A673 (cell line): ENCODE data around the gene MYLK3. TPM values are rescaled to one million over a fixed set of nuclear protein-coding genes. Genes with fewer than 3 reads are reported as not detected.

Experiments
- BruUV-seq: library from RNA; stranded (reverse); fragments of 400-500 nt; replicated peaks from 2 replicates; lab custom pipeline; 2021; lab: Mats Ljungman, UMichigan
- CTCF ChIA-PET: fragments of 300-600 bp; sonication (Branson Sonifier 250); formaldehyde crosslinking; loops from one replicate; lab custom pipeline; 2022; ENCODE audit warnings: antibody characterized with exemption; lab: Charles Lee
- POLR2A ChIA-PET: fragments of 300-600 bp; sonication (Branson Sonifier 250); formaldehyde crosslinking; loops from one replicate; lab custom pipeline; 2022; ENCODE audit warnings: antibody characterized with exemption; ENCODE audit not compliant: low non-redundant PET; lab: Charles Lee
- DNase-seq: peaks from one replicate; pipeline ENCODE4 v3.0.0-alpha.2; 2015; ENCODE audit warnings: low spot score
- H3K27ac ChIP-seq: fragments of 200-600 bp; sonication (generic); 2 replicates; pipeline ENCODE4 v1.5.1; 2016; ENCODE audit warnings: mixed run types, low read depth, mild to moderate bottlenecking, mixed read lengths, antibody characterized with exemption, low read length; ENCODE audit not compliant: poor library complexity, severe bottlenecking
- H3K27me3 ChIP-seq: fragments of 200-600 bp; sonication (generic); replicated peaks from 2 replicates; pipeline ENCODE4 v1.6.1; 2017; ENCODE audit warnings: mixed run types, low read depth, mild to moderate bottlenecking, mixed read lengths, antibody characterized with exemption, low read length; ENCODE audit not compliant: insufficient read depth, poor library complexity
- H3K36me3 ChIP-seq: fragments of 200-600 bp; sonication (generic); 2 replicates; pipeline ENCODE4 v1.6.1; 2016; ENCODE audit warnings: mixed run types, mild to moderate bottlenecking, mixed read lengths, antibody characterized with exemption, low read length; ENCODE audit not compliant: insufficient read depth, poor library complexity, severe bottlenecking
- H3K4me1 ChIP-seq: fragments of 200-600 bp; sonication (generic); 2 replicates; pipeline ENCODE4 v1.6.1; 2017; ENCODE audit warnings: mixed run types, mild to moderate bottlenecking, mixed read lengths, antibody characterized with exemption, low read length; ENCODE audit not compliant: insufficient read depth, poor library complexity, severe bottlenecking
- H3K4me3 ChIP-seq: fragments of 200-600 bp; sonication (generic); 2 replicates; pipeline ENCODE4 v1.5.1; 2016; ENCODE audit warnings: low read depth, mixed run types, mild to moderate bottlenecking, mixed read lengths, low read length; ENCODE audit not compliant: poor library complexity, severe bottlenecking
- H3K9me3 ChIP-seq: fragments of 200-600 bp; sonication (generic); 2 replicates; pipeline ENCODE4 v1.6.1; 2016; ENCODE audit warnings: mixed run types, low read depth, mild to moderate bottlenecking, mixed read lengths, antibody characterized with exemption, low read length; ENCODE audit not compliant: poor library complexity, severe bottlenecking
- EZH2 ChIP-seq: fragments of 200-600 bp; sonication (generic); IDR thresholded peaks from 2 replicates; pipeline ENCODE4 v1.6.1; 2017; ENCODE audit warnings: borderline replicate concordance, low read depth, mild to moderate bottlenecking, mixed read lengths, antibody characterized with exemption, low read length; ENCODE audit not compliant: poor library complexity, severe bottlenecking
- intact Hi-C: fragments of 100-400 bp; cut with micrococcal nuclease; formaldehyde crosslinking; loops from one replicate; pipeline ENCODE4 v1.10.0; 2022; ENCODE audit not compliant: unreplicated experiment
- total RNA-seq: library from RNA; stranded (reverse); gene quantifications from 2 replicates; pipeline ENCODE4 v1.2.3, GENCODE V29; 2021
- TF ChIP-seq, protein P1 (sequence below): fragments of 300-800, 200-600 bp; sonication (generic); conservative IDR thresholded peaks from 2 replicates; pipeline ENCODE4 v1.5.1; 2017; ENCODE audit warnings: low read depth, mild to moderate bottlenecking, antibody characterized with exemption, low read length, moderate library complexity, mixed read lengths

MYLK3 gene
- total RNA-seq, 1 experiment from 2014 or later: 0.77 TPM

DNA sequence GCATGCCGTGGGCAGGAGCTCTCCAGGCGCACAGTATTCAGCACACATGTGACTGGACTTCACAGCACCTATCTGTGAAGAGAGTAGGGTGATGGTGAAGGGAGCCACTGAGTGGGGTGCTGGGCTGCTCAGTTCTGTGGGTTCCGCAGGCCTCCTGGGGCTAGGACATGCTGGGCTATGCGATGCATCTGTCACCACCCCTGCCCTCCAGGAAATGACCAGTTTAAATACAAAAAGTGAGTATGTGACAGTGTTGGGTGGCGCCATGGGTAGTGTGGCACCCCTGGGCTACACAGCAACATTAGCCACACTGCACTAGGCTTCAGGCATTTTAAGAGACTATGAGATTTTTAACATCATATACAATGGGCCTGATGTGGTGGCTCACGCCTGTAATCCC lies 28.6 kb downstream of the MYLK3 start:
- H3K9me3 ChIP-seq: no peaks in the 10 kb centered on the region
- ChIA-PET CTCF (no interaction called here), POLR2A (interaction anchor here (0.7 kb wide), 1 partner anchor 24 kb away, joined by 3 read pairs; no protein-coding TSS in a partner anchor)
- H3K27ac ChIP-seq: no peak overlapping the region
- no peaks in the 10 kb centered on the region for H3K27me3 ChIP-seq
- no peak for DNase-seq
- BruUV-seq: no TSS peak
- intact Hi-C loops: no loop called here
- no peaks in the 10 kb centered on the region for H3K36me3 ChIP-seq
- TF ChIP-seq EZH2: no peak
- TF ChIP-seq, protein P1, sequence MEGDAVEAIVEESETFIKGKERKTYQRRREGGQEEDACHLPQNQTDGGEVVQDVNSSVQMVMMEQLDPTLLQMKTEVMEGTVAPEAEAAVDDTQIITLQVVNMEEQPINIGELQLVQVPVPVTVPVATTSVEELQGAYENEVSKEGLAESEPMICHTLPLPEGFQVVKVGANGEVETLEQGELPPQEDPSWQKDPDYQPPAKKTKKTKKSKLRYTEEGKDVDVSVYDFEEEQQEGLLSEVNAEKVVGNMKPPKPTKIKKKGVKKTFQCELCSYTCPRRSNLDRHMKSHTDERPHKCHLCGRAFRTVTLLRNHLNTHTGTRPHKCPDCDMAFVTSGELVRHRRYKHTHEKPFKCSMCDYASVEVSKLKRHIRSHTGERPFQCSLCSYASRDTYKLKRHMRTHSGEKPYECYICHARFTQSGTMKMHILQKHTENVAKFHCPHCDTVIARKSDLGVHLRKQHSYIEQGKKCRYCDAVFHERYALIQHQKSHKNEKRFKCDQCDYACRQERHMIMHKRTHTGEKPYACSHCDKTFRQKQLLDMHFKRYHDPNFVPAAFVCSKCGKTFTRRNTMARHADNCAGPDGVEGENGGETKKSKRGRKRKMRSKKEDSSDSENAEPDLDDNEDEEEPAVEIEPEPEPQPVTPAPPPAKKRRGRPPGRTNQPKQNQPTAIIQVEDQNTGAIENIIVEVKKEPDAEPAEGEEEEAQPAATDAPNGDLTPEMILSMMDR: no peak
- no peak overlapping the region for H3K4me3 ChIP-seq
- H3K4me1 ChIP-seq: no peaks in the 10 kb centered on the region

DNA sequence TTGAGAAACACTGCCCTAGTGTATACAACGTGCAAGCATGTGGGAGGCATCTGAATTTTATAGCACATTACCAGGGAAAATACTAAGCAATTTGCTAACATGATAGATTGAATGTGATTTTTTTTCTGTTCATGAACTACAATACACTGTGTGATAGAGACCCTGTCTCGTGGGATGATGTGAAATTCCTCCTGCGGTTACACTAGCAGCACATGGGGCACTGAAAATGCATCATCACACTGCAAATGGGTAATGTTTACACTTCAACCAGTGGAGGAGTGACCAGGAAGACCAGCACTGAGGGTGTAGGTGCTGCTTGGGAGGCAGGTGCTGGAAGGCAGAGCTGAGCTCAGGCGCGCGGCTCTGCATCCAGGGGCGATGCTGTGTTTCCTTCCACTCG lies 29.9 kb downstream of the MYLK3 start:
- intact Hi-C loops: no loop called here
- no TSS peak for BruUV-seq
- ChIA-PET POLR2A (no interaction called here), CTCF (no interaction called here)
- Histone ChIP-seq H3K36me3 (no peaks in the 10 kb centered on the region), H3K9me3 (no peaks in the 10 kb centered on the region), H3K27ac (no peak overlapping the region), H3K4me3 (no peak overlapping the region), H3K27me3 (no peaks in the 10 kb centered on the region), H3K4me1 (no peaks in the 10 kb centered on the region)
- TF ChIP-seq, protein P1: no peak
- no peak for TF ChIP-seq EZH2
- no peak for DNase-seq

DNA sequence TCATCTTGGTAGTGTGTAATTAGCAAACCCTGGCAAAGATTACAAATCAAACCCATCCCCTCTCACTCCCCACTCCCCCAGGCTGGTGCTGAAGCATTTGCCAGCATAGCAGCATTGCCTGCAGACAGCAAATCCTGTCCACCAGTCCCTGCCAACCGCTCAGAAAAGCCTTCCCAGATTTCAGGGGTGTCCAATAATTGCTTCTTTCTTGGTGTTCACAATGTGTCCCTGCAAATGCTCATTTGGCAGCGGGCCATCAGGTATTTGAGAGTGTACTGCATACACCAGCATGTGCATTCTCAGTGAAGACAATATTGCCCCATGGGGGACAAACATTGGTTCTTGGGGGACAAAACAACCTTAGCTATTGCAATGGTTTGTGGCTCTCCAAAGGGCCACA lies 30.5 kb downstream of the MYLK3 start:
- H3K27ac ChIP-seq: no peak overlapping the region
- DNase-seq: no peak
- BruUV-seq: no TSS peak
- H3K36me3 ChIP-seq: no peaks in the 10 kb centered on the region
- no peaks in the 10 kb centered on the region for H3K27me3 ChIP-seq
- no peaks in the 10 kb centered on the region for H3K4me1 ChIP-seq
- ChIA-PET CTCF (no interaction called here), POLR2A (no interaction called here)
- intact Hi-C loops: no loop called here
- TF ChIP-seq EZH2: no peak
- TF ChIP-seq, protein P1: no peak
- no peak overlapping the region for H3K4me3 ChIP-seq
- no peaks in the 10 kb centered on the region for H3K9me3 ChIP-seq
